T-cell (primary cell): Measurements from ENCODE around the gene IRAK1. TPM values are rescaled to one million over a fixed set of nuclear protein-coding genes. Genes with fewer than 3 reads are reported as not detected.

ENCODE experiments used
- ATAC-seq, 4 experiments: fragments of 200-7000 bp in 3 of 4; fragments of 150-1000 bp in 1 of 4; cut with Tn5 transposase; replicated peaks in 1 of 4; 1 replicate in 3 of 4; 2 replicates in 1 of 4; pipeline ENCODE4 v1.10.0; 2021; ENCODE audit warnings: moderate library complexity in 3 of 4, mild to moderate bottlenecking in 2 of 4, moderate number of reproducible peaks in 1 of 4
- CTCF ChIA-PET, 2 donors: fragments of 300-600 bp; sonication (Branson Sonifier 250); formaldehyde crosslinking; loops; one replicate each; lab custom pipeline; 2022; ENCODE audit warnings: antibody characterized with exemption in 2 of 2; lab: Charles Lee
- POLR2A ChIA-PET, 2 donors: fragments of 300-600 bp; sonication (Branson Sonifier 250); formaldehyde crosslinking; loops; one replicate each; lab custom pipeline; 2022; ENCODE audit warnings: antibody characterized with exemption in 2 of 2; lab: Charles Lee
- DNase-seq, 35 experiments: peaks; one replicate each; pipeline versions ENCODE4 v3.0.0 to v3.0.0-alpha.2; 2013 to 2023
- H3K27ac ChIP-seq: one replicate; pipeline ENCODE4 v1.5.1; 2013; ENCODE audit warnings: low read length
- H3K27me3 ChIP-seq, 2 experiments: replicated peaks in 1 of 2; 1 replicate in 1 of 2; 2 replicates in 1 of 2; pipeline versions ENCODE4 v1.6.1 to v1.7.0; 2013; ENCODE audit warnings: low read length in 1 of 2, mixed read lengths in 1 of 2; ENCODE audit not compliant: control insufficient read depth in 2 of 2, insufficient read depth in 2 of 2; ENCODE audit errors: extremely low read depth in 1 of 2
- H3K36me3 ChIP-seq, 2 donors: 1 replicate in 1 of 2; 2 replicates in 1 of 2; pipeline versions ENCODE4 v1.6.1 to v1.7.0; 2013; ENCODE audit warnings: low read length in 1 of 2; ENCODE audit not compliant: control insufficient read depth in 2 of 2, insufficient read depth in 1 of 2; ENCODE audit errors: extremely low read depth in 1 of 2
- H3K4me1 ChIP-seq, 2 experiments: 1 replicate in 1 of 2; 2 replicates in 1 of 2; pipeline versions ENCODE4 v1.6.1 to v1.7.0; 2013; ENCODE audit warnings: low read length in 2 of 2, mixed read lengths in 1 of 2; ENCODE audit not compliant: insufficient read depth in 2 of 2, control insufficient read depth in 1 of 2; ENCODE audit errors: extremely low read depth in 1 of 2
- H3K4me3 ChIP-seq, 2 donors: 1 replicate in 1 of 2; 2 replicates in 1 of 2; pipeline versions ENCODE4 v1.5.1 to v1.7.0; 2013; ENCODE audit warnings: mild to moderate bottlenecking in 2 of 2, low read length in 1 of 2, moderate library complexity in 1 of 2; ENCODE audit not compliant: control insufficient read depth in 1 of 2; ENCODE audit errors: extremely low read depth in 1 of 2
- H3K9me3 ChIP-seq: 2 replicates; pipeline ENCODE4 v1.7.0; 2013
- H3K27ac Mint-ChIP-seq, 2 donors: one replicate each; pipeline ENCODE4 v1.8.0; 2020 to 2021; ENCODE audit warnings: mild to moderate bottlenecking in 2 of 2, mixed read lengths in 2 of 2
- H3K27me3 Mint-ChIP-seq, 2 donors: one replicate each; pipeline ENCODE4 v1.8.0; 2021 to 2022; ENCODE audit warnings: mixed read lengths in 2 of 2
- H3K36me3 Mint-ChIP-seq: one replicate; pipeline ENCODE4 v1.8.0; 2021; ENCODE audit warnings: mixed read lengths
- H3K4me1 Mint-ChIP-seq, 3 donors: one replicate each; pipeline ENCODE4 v1.8.0; 2020 to 2022; ENCODE audit warnings: mixed read lengths in 3 of 3, mild to moderate bottlenecking in 1 of 3
- H3K4me3 Mint-ChIP-seq, 3 donors: one replicate each; pipeline ENCODE4 v1.8.0; 2020 to 2022; ENCODE audit warnings: mild to moderate bottlenecking in 3 of 3, mixed read lengths in 3 of 3, moderate library complexity in 3 of 3
- H3K9me3 Mint-ChIP-seq, 3 donors: one replicate each; pipeline ENCODE4 v1.8.0; 2020 to 2022; ENCODE audit warnings: mixed read lengths in 3 of 3
- WGBS: methylation state at CpG from one replicate; pipeline ENCODE4 v1.1.5; 2013; ENCODE audit warnings: missing lambda C conversion rate; ENCODE audit not compliant: insufficient coverage; 5-methylcytosine and 5-hydroxymethylcytosine counted together
- total RNA-seq, 35 experiments: library from RNA in 6 of 35; stranded (reverse) in 6 of 35; fragments of 120-200 nt in 1 of 35; gene quantifications; one replicate each; pipeline versions ENCODE4 v1.2.1 to v1.2.4 and lab custom pipeline; 2013 to 2026

The IRAK1 gene
- total RNA-seq, 5 donors from 2014 or later (not counting 1 experiment from before 2014, with no cell fraction given): 66.5 to 102 (median 85.0) TPM

DNA sequence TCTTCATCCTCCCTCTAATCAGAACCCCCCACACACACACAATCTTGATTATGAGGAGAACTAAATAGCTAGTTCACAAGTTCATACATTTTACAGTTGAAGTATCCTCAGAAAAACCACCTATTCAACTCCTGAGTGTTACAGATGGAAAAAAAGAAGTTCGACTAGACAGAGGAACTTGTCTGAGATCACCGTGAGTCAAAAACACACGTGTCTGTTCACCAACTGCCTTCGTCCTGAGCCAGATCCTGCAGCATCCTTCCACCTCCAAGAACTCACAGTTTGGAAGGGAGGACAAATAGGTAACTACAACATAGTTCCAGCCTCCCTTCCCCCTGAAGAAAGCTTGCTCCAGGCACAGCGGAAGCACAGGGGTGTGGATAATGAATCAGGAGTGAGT, 19.0 kb upstream of the IRAK1 start:
- Mint-ChIP-seq H3K36me3 (peaks cover 3% of the 10 kb centered on the region), H3K9me3 (no peaks in the 10 kb centered on the region), H3K27ac (peak overlapping the region in 1 of 2 donors; percentile 8), H3K4me1 (peaks cover 18 to 48% (median 45%) of the 10 kb centered on the region in 3 donors), H3K4me3 (no peak overlapping the region), H3K27me3 (peaks cover 0 to 35% of the 10 kb centered on the region in 2 donors)
- Histone ChIP-seq H3K36me3 (peaks cover 6 to 23% of the 10 kb centered on the region in 2 donors), H3K9me3 (no peaks in the 10 kb centered on the region), H3K4me1 (peaks cover 0 to 23% of the 10 kb centered on the region in 2 experiments), H3K27ac (no peak overlapping the region), H3K4me3 (no peak overlapping the region), H3K27me3 (no peaks in the 10 kb centered on the region)
- DNase-seq (no peak), ATAC-seq (no peak)
- ChIA-PET POLR2A (no interaction called here), CTCF (interaction anchor here in 1 of 2 donors (0.6 kb wide), 1 partner anchor 261 kb away, joined by 7 read pairs; no protein-coding TSS in a partner anchor)
- no CpG with 5 or more reads among the region's 5 CpGs for WGBS

DNA sequence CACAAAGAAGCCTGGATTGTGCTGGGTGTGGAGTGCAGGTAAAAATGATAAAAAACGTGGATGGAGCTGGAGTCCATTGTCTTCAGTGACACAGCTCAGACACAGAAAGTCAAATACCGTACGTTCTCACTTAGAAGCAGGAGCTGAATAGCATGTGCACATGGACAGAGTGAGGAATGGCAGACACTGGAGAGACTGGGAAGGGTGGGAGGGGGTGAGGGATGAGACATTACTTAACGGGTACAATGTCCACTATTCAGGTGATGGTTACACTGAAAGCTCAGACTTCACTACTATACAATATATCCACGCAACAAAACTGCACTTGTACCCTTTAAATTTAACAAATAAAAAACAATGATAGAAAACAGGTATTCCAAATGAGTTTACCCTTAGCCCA, 18.1 kb upstream of the IRAK1 start:
- ATAC-seq: no peak
- no peaks in the 10 kb centered on the region for H3K27me3 ChIP-seq
- Mint-ChIP-seq H3K4me1 (peaks cover 18 to 43% (median 42%) of the 10 kb centered on the region in 3 donors), H3K9me3 (no peaks in the 10 kb centered on the region), H3K36me3 (peaks cover 3% of the 10 kb centered on the region), H3K4me3 (no peak overlapping the region), H3K27ac (no peak overlapping the region), H3K27me3 (peaks cover 0 to 35% of the 10 kb centered on the region in 2 donors)
- no peak for DNase-seq
- H3K4me3 ChIP-seq: no peak overlapping the region
- H3K36me3 ChIP-seq: peaks cover 6 to 26% of the 10 kb centered on the region in 2 donors
- H3K4me1 ChIP-seq: peaks cover 0 to 23% of the 10 kb centered on the region in 2 experiments
- H3K9me3 ChIP-seq: no peaks in the 10 kb centered on the region
- WGBS: no CpG with 5 or more reads among the region's 5 CpGs
- CTCF ChIA-PET: interaction anchor here in 1 of 2 donors (0.7 kb wide), 2 partner anchors 11 to 24 kb away, joined by 6 to 9 read pairs; no protein-coding TSS in a partner anchor
- no peak overlapping the region for H3K27ac ChIP-seq
- POLR2A ChIA-PET: no interaction called here

DNA sequence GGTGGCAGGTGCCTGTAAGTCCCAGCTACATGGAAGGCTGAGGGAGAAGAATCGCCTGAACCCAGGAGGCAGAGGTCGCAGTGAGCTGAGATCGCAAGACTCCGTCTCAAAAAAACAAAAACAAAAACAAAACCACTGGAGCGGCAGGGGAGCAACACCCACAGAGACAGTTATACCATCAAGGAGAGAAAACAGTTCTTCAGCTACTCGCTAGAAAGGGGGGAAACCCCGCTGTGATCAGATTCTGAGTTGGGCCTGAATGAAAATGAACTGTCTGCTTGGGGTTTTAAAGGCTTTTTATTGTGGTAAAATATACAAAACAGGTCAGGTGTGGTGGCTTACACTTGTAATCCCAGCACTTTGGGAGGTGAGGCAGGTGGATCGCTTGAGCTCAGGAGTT, 16.8 kb upstream of the IRAK1 start:
- Mint-ChIP-seq H3K4me3 (peak overlapping the region in 2 of 3 donors; percentile 5 to 37), H3K27ac (peak overlapping the region; percentile 67 to 69), H3K36me3 (peaks cover 3% of the 10 kb centered on the region), H3K4me1 (peaks cover 18 to 37% (median 34%) of the 10 kb centered on the region in 3 donors), H3K9me3 (no peaks in the 10 kb centered on the region), H3K27me3 (peaks cover 0 to 39% of the 10 kb centered on the region in 2 donors)
- ATAC-seq (peak in 2 of 4 experiments; percentile 29 to 77), DNase-seq (peak in 9 of 35 experiments; percentile 11 to 57 (median 13))
- CTCF ChIA-PET: interaction anchor here (0.5 to 0.7 kb wide), 5 partner anchors 11 to 878 kb away, joined by 3 to 6 read pairs (median 5); partner anchors contain the start of gene BCAP31 (in 1 of the 2)
- Histone ChIP-seq H3K27me3 (no peaks in the 10 kb centered on the region), H3K4me3 (no peak overlapping the region), H3K36me3 (peaks cover 3 to 34% of the 10 kb centered on the region in 2 donors), H3K4me1 (peaks cover 0 to 20% of the 10 kb centered on the region in 2 experiments), H3K9me3 (no peaks in the 10 kb centered on the region), H3K27ac (no peak overlapping the region)
- no CpG with 5 or more reads among the region's 8 CpGs for WGBS
- POLR2A ChIA-PET: no interaction called here

DNA sequence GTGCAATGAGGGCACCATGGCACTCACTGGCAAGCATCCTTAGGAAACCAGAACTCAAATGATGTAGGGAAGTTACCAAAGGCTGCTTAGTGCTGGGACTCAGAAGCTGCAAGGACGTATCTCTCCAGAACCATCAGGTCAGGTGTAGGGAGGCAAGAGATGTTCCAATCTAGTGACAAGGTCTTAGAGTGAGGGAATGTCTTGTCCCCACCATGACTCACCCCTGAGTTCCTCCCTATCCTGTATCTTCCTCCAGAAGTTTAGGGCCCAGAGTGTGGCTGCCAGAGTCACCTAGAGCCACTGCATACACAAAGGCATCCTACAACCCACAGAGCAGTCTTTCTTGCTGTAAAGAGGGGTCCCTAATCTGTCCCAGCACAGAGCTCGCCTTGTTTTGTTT, 14.1 kb upstream of the IRAK1 start:
- DNase-seq: no peak
- Histone ChIP-seq H3K9me3 (no peaks in the 10 kb centered on the region), H3K4me3 (no peak overlapping the region), H3K36me3 (peaks cover 1 to 45% of the 10 kb centered on the region in 2 donors), H3K4me1 (peaks cover 0 to 14% of the 10 kb centered on the region in 2 experiments), H3K27ac (no peak overlapping the region), H3K27me3 (no peaks in the 10 kb centered on the region)
- no peaks in the 10 kb centered on the region for H3K9me3 Mint-ChIP-seq
- ATAC-seq: no peak
- CTCF ChIA-PET: no interaction called here
- H3K4me1 Mint-ChIP-seq: peaks cover 4 to 20% (median 16%) of the 10 kb centered on the region in 3 donors
- peaks cover 1% of the 10 kb centered on the region for H3K36me3 Mint-ChIP-seq
- no CpG with 5 or more reads among the region's 2 CpGs for WGBS
- H3K4me3 Mint-ChIP-seq: no peak overlapping the region
- H3K27ac Mint-ChIP-seq: no peak overlapping the region
- POLR2A ChIA-PET: no interaction called here
- H3K27me3 Mint-ChIP-seq: peaks cover 0 to 27% of the 10 kb centered on the region in 2 donors

DNA sequence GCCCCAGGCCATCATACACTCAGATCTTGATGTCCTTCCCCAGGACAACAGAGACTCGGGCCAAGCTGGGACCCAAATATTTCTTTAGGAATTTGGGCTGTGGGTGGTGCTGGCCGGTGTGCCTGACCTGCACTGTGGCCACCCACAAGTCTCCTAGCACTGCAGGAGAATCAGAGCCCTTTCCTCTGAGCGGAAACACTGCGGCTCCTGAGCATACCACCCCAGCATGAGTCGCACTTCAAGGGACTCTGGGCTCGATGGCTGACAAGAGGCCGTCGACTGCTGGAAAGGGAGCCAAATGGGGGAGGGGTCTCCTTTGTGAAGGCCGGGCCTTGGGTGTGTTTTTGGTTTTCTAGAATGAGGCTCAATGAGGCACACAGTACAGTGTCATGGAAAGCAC, 13.0 kb upstream of the IRAK1 start:
- Mint-ChIP-seq H3K4me1 (peaks cover 4 to 26% (median 17%) of the 10 kb centered on the region in 3 donors), H3K27me3 (peaks cover 0 to 24% of the 10 kb centered on the region in 2 donors), H3K36me3 (peaks cover 3% of the 10 kb centered on the region), H3K9me3 (no peaks in the 10 kb centered on the region), H3K4me3 (no peak overlapping the region), H3K27ac (no peak overlapping the region)
- Histone ChIP-seq H3K4me3 (no peak overlapping the region), H3K27me3 (no peaks in the 10 kb centered on the region), H3K36me3 (peaks cover 0 to 46% of the 10 kb centered on the region in 2 donors), H3K9me3 (no peaks in the 10 kb centered on the region), H3K4me1 (peaks cover 0 to 14% of the 10 kb centered on the region in 2 experiments), H3K27ac (no peak overlapping the region)
- no peak for ATAC-seq
- no peak for DNase-seq
- ChIA-PET POLR2A (no interaction called here), CTCF (no interaction called here)
- 97% methylated on average over 7 of the region's 9 CpGs for WGBS

DNA sequence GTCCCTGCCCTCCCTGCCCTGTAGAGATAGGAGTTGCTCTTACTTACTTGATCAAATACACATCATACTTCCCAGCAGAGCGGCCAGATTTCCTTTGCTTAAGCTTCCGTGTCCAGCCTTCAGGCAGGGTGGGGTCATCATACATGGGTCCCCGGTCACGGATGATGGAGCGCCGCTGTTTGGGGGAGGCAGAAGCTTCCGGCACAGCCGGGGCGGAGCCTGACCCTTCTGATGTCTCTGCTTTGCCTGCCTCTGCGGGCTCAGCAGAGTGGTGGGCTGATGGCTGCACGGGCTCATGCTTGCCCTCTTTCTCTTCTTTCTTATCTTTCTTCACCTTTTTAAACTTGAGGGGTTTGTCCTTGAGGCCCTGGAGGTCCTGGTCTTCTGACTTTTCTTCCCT, 12.5 kb upstream of the IRAK1 start:
- ChIA-PET CTCF (no interaction called here), POLR2A (no interaction called here)
- Mint-ChIP-seq H3K27ac (no peak overlapping the region), H3K27me3 (peaks cover 0 to 24% of the 10 kb centered on the region in 2 donors), H3K36me3 (peaks cover 6% of the 10 kb centered on the region), H3K4me3 (no peak overlapping the region), H3K4me1 (peaks cover 4 to 22% (median 13%) of the 10 kb centered on the region in 3 donors), H3K9me3 (no peaks in the 10 kb centered on the region)
- ATAC-seq: no peak
- DNase-seq: no peak
- Histone ChIP-seq H3K36me3 (peaks cover 0 to 48% of the 10 kb centered on the region in 2 donors), H3K9me3 (no peaks in the 10 kb centered on the region), H3K4me3 (no peak overlapping the region), H3K27ac (no peak overlapping the region), H3K27me3 (no peaks in the 10 kb centered on the region), H3K4me1 (peaks cover 0 to 14% of the 10 kb centered on the region in 2 experiments)
- WGBS: 100% methylated on average over 4 of the region's 11 CpGs
